ENCODE results near the gene TP53I11.

- TF ChIP-seq, protein P1, sequence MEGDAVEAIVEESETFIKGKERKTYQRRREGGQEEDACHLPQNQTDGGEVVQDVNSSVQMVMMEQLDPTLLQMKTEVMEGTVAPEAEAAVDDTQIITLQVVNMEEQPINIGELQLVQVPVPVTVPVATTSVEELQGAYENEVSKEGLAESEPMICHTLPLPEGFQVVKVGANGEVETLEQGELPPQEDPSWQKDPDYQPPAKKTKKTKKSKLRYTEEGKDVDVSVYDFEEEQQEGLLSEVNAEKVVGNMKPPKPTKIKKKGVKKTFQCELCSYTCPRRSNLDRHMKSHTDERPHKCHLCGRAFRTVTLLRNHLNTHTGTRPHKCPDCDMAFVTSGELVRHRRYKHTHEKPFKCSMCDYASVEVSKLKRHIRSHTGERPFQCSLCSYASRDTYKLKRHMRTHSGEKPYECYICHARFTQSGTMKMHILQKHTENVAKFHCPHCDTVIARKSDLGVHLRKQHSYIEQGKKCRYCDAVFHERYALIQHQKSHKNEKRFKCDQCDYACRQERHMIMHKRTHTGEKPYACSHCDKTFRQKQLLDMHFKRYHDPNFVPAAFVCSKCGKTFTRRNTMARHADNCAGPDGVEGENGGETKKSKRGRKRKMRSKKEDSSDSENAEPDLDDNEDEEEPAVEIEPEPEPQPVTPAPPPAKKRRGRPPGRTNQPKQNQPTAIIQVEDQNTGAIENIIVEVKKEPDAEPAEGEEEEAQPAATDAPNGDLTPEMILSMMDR (IDR thresholded peaks at IDR 0.05 in 2 of 3, conservative IDR thresholded peaks at IDR 0.05 in 1 of 3; ENCODE audit: borderline replicate concordance in 1 of 3, insufficient read depth in 1 of 3, low read depth in 2 of 3, low read length in 2 of 3) = no peak
- TF ChIP-seq, protein P2, sequence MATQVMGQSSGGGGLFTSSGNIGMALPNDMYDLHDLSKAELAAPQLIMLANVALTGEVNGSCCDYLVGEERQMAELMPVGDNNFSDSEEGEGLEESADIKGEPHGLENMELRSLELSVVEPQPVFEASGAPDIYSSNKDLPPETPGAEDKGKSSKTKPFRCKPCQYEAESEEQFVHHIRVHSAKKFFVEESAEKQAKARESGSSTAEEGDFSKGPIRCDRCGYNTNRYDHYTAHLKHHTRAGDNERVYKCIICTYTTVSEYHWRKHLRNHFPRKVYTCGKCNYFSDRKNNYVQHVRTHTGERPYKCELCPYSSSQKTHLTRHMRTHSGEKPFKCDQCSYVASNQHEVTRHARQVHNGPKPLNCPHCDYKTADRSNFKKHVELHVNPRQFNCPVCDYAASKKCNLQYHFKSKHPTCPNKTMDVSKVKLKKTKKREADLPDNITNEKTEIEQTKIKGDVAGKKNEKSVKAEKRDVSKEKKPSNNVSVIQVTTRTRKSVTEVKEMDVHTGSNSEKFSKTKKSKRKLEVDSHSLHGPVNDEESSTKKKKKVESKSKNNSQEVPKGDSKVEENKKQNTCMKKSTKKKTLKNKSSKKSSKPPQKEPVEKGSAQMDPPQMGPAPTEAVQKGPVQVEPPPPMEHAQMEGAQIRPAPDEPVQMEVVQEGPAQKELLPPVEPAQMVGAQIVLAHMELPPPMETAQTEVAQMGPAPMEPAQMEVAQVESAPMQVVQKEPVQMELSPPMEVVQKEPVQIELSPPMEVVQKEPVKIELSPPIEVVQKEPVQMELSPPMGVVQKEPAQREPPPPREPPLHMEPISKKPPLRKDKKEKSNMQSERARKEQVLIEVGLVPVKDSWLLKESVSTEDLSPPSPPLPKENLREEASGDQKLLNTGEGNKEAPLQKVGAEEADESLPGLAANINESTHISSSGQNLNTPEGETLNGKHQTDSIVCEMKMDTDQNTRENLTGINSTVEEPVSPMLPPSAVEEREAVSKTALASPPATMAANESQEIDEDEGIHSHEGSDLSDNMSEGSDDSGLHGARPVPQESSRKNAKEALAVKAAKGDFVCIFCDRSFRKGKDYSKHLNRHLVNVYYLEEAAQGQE (IDR thresholded peaks at IDR 0.05; ENCODE audit: low read depth) = no peak
- TF ChIP-seq SP1 (IDR thresholded peaks at IDR 0.05; ENCODE audit: low read depth) (no peak), ZFX (IDR thresholded peaks at IDR 0.05) (no peak), ZNF274 (IDR thresholded peaks at IDR 0.05; ENCODE audit: low read depth, low read length) (no peak)
Measured at GRCh38 chr11:44983786-44984185, 33.1 kb upstream of the TP53I11 start.

Data from HCT116 (cell line).